H9 (cell line): ENCODE measurements around the gene PACSIN2. TPM values are rescaled to one million over a fixed set of nuclear protein-coding genes. Genes with fewer than 3 reads are reported as not detected.

ENCODE experiments used
- DNase-seq: peaks from one replicate; pipeline ENCODE4 v3.0.0-alpha.2; 2017
- H2AFZ ChIP-seq: one replicate; pipeline ENCODE4 v1.6.1; 2013; ENCODE audit warnings: mild to moderate bottlenecking, low read length, control low read depth, moderate library complexity
- H2AK5ac ChIP-seq: 2 replicates; pipeline ENCODE4 v1.6.1; 2013; ENCODE audit warnings: low read length, control low read depth, mixed read lengths; ENCODE audit not compliant: insufficient read length
- H2BK120ac ChIP-seq: one replicate; pipeline ENCODE4 v1.6.1; 2013; ENCODE audit warnings: low read depth, mild to moderate bottlenecking, low read length, control low read depth, inconsistent platforms; ENCODE audit not compliant: poor library complexity, severe bottlenecking
- H2BK12ac ChIP-seq: 2 replicates; pipeline ENCODE4 v1.6.1; 2013; ENCODE audit warnings: low read length, control low read depth, mixed read lengths, low read depth; ENCODE audit not compliant: insufficient read length
- H2BK15ac ChIP-seq: 2 replicates; pipeline ENCODE4 v1.6.1; 2013; ENCODE audit warnings: low read depth, low read length, control low read depth
- H2BK20ac ChIP-seq: one replicate; pipeline ENCODE4 v1.6.1; 2013; ENCODE audit warnings: low read depth, mild to moderate bottlenecking, low read length, control low read depth, inconsistent platforms; ENCODE audit not compliant: poor library complexity, severe bottlenecking
- H2BK5ac ChIP-seq: 2 replicates; pipeline ENCODE4 v1.6.1; 2013; ENCODE audit warnings: low read length, control low read depth, mixed read lengths; ENCODE audit not compliant: insufficient read length
- H3K14ac ChIP-seq: 2 replicates; pipeline ENCODE4 v1.6.1; 2013; ENCODE audit warnings: low read length, control low read depth; ENCODE audit not compliant: insufficient read depth
- H3K18ac ChIP-seq: 2 replicates; pipeline ENCODE4 v1.6.1; 2013; ENCODE audit warnings: low read depth, mild to moderate bottlenecking, mixed read lengths, low read length, control low read depth; ENCODE audit not compliant: insufficient read length
- H3K23ac ChIP-seq: 2 replicates; pipeline ENCODE4 v1.6.1; 2013; ENCODE audit warnings: low read length, control low read depth, mixed read lengths, low read depth; ENCODE audit not compliant: insufficient read length
- H3K23me2 ChIP-seq: 2 replicates; pipeline ENCODE4 v1.6.1; 2013; ENCODE audit warnings: low read depth, mild to moderate bottlenecking, mixed read lengths, low read length, control low read depth; ENCODE audit not compliant: insufficient read length, poor library complexity, severe bottlenecking
- H3K27ac ChIP-seq: 2 replicates; pipeline ENCODE4 v1.5.1; 2013; ENCODE audit warnings: low read length, control low read depth, mixed read lengths, low read depth; ENCODE audit not compliant: insufficient read length
- H3K27me3 ChIP-seq: 2 replicates; pipeline ENCODE4 v1.6.1; 2013; ENCODE audit warnings: low read length, control low read depth, inconsistent platforms; ENCODE audit not compliant: insufficient read depth
- H3K4ac ChIP-seq: 2 replicates; pipeline ENCODE4 v1.6.1; 2013; ENCODE audit warnings: low read depth, mild to moderate bottlenecking, control low read depth, inconsistent platforms, low read length, moderate library complexity
- H3K4me1 ChIP-seq: 2 replicates; pipeline ENCODE4 v1.6.1; 2013; ENCODE audit warnings: low read length, control low read depth, inconsistent platforms; ENCODE audit not compliant: insufficient read depth
- H3K4me2 ChIP-seq: 2 replicates; pipeline ENCODE4 v1.6.1; 2013; ENCODE audit warnings: low read length, control low read depth, mixed read lengths; ENCODE audit not compliant: insufficient read length, insufficient read depth
- H3K56ac ChIP-seq: 2 replicates; pipeline ENCODE4 v1.6.1; 2013; ENCODE audit warnings: low read depth, mild to moderate bottlenecking, mixed read lengths, low read length, control low read depth; ENCODE audit not compliant: insufficient read length
- H3K79me1 ChIP-seq: 2 replicates; pipeline ENCODE4 v1.6.1; 2013; ENCODE audit warnings: low read depth, mild to moderate bottlenecking, moderate library complexity, low read length, control low read depth, inconsistent platforms; ENCODE audit not compliant: insufficient read depth, poor library complexity, severe bottlenecking
- H3K79me2 ChIP-seq: 2 replicates; pipeline ENCODE4 v1.6.1; 2013; ENCODE audit warnings: low read length, control low read depth, inconsistent platforms; ENCODE audit not compliant: insufficient read depth
- H3K9ac ChIP-seq: 2 replicates; pipeline ENCODE4 v1.6.1; 2013; ENCODE audit warnings: low read length, control low read depth, mixed read lengths; ENCODE audit not compliant: insufficient read length; ENCODE audit errors: extremely low read depth
- H3K9me3 ChIP-seq: one replicate; pipeline ENCODE4 v1.6.1; 2013; ENCODE audit warnings: low read depth, low read length, inconsistent platforms; ENCODE audit not compliant: control insufficient read depth
- H3T11ph ChIP-seq: one replicate; pipeline ENCODE4 v1.6.1; 2013; ENCODE audit warnings: mild to moderate bottlenecking, low read length, control low read depth, inconsistent platforms
- H4K20me1 ChIP-seq: one replicate; pipeline ENCODE4 v1.6.1; 2013; ENCODE audit not compliant: control insufficient read depth, insufficient read length, insufficient read depth
- H4K5ac ChIP-seq: 2 replicates; pipeline ENCODE4 v1.6.1; 2013; ENCODE audit warnings: low read depth, mild to moderate bottlenecking, mixed read lengths, low read length, control low read depth; ENCODE audit not compliant: insufficient read length
- H4K8ac ChIP-seq: replicated peaks from 2 replicates; pipeline ENCODE4 v1.6.1; 2013; ENCODE audit warnings: low read length, control low read depth, mixed read lengths, low read depth; ENCODE audit not compliant: insufficient read length
- H4K91ac ChIP-seq: 2 replicates; pipeline ENCODE4 v1.6.1; 2013; ENCODE audit warnings: low read depth, mild to moderate bottlenecking, moderate library complexity, mixed read lengths, low read length, control low read depth; ENCODE audit not compliant: insufficient read length
- H3K27ac Mint-ChIP-seq, 3 experiments: 2 replicates in 2 of 3; 3 replicates in 1 of 3; pipeline ENCODE4 v1.8.0; 2020 to 2021; ENCODE audit warnings: mixed read lengths in 3 of 3, mild to moderate bottlenecking in 1 of 3, moderate library complexity in 1 of 3
- H3K27me3 Mint-ChIP-seq: 2 replicates; pipeline ENCODE4 v1.8.0; 2021; ENCODE audit warnings: low read depth, mild to moderate bottlenecking, moderate library complexity, mixed read lengths
- H3K36me3 Mint-ChIP-seq, 3 experiments: 2 replicates in 2 of 3; 3 replicates in 1 of 3; pipeline ENCODE4 v1.8.0; 2020 to 2021; ENCODE audit warnings: low read depth in 3 of 3, mixed read lengths in 3 of 3; ENCODE audit not compliant: insufficient read depth in 1 of 3
- H3K4me1 Mint-ChIP-seq, 2 experiments: 2 replicates each; pipeline ENCODE4 v1.8.0; 2020; ENCODE audit warnings: mixed read lengths in 2 of 2
- H3K4me3 Mint-ChIP-seq, 2 experiments: 2 replicates in 1 of 2; 3 replicates in 1 of 2; pipeline ENCODE4 v1.8.0; 2020 to 2021; ENCODE audit warnings: mild to moderate bottlenecking in 2 of 2, mixed read lengths in 2 of 2, moderate library complexity in 1 of 2
- H3K9me3 Mint-ChIP-seq, 2 experiments: 2 replicates in 1 of 2; 3 replicates in 1 of 2; pipeline ENCODE4 v1.8.0; 2020; ENCODE audit warnings: mild to moderate bottlenecking in 2 of 2, mixed read lengths in 2 of 2, moderate library complexity in 1 of 2
- CTCF ChIP-seq: fragments of 200-600 bp; sonication (generic); conservative IDR thresholded peaks from 3 replicates; pipeline ENCODE4 v1.8.0; 2021; ENCODE audit warnings: antibody characterized with exemption, mild to moderate bottlenecking
- total RNA-seq: library from RNA; stranded (reverse); gene quantifications from 2 replicates; pipeline ENCODE4 v1.2.1, GENCODE V29; 2021

The PACSIN2 gene
- total RNA-seq, 1 experiment from 2014 or later = 62.3 TPM

GRCh38 chr22:42833104-42833503, 181.8 kb downstream of the PACSIN2 start:
- no peak overlapping the region for H2AFZ ChIP-seq
- Mint-ChIP-seq H3K27ac (no peak overlapping the region), H3K36me3 (peaks cover 3 to 20% (median 8%) of the 10 kb centered on the region in 3 experiments; a peak in 5 of 7 replicates), H3K4me3 (no peak overlapping the region; a peak in 1 of 5 replicates), H3K4me1 (no peaks in the 10 kb centered on the region), H3K27me3 (no peaks in the 10 kb centered on the region), H3K9me3 (no peaks in the 10 kb centered on the region)
- no peaks in the 10 kb centered on the region for H3K4me1 ChIP-seq
- H4K8ac ChIP-seq = no peak overlapping the region
- no peak for TF ChIP-seq CTCF
- H3K4ac ChIP-seq = no peak overlapping the region
- H3K9ac ChIP-seq = no peak overlapping the region
- no peak for DNase-seq
- no peak overlapping the region for H2BK12ac ChIP-seq
- H4K20me1 ChIP-seq = no peaks in the 10 kb centered on the region
- no peak overlapping the region for H2BK120ac ChIP-seq
- no peaks in the 10 kb centered on the region for H3K79me1 ChIP-seq
- no peak overlapping the region for H4K91ac ChIP-seq
- no peak overlapping the region for H3T11ph ChIP-seq
- H3K27ac ChIP-seq = no peak overlapping the region
- H3K4me2 ChIP-seq = no peak overlapping the region
- H3K27me3 ChIP-seq = no peaks in the 10 kb centered on the region
- no peak overlapping the region for H2AK5ac ChIP-seq
- H3K14ac ChIP-seq = no peak overlapping the region
- H3K79me2 ChIP-seq = no peaks in the 10 kb centered on the region
- H3K23ac ChIP-seq = no peak overlapping the region
- no peak overlapping the region for H2BK20ac ChIP-seq
- H3K23me2 ChIP-seq = no peaks in the 10 kb centered on the region
- no peak overlapping the region for H3K18ac ChIP-seq
- H3K56ac ChIP-seq = no peak overlapping the region
- H4K5ac ChIP-seq = no peak overlapping the region
- H2BK5ac ChIP-seq = no peak overlapping the region
- no peaks in the 10 kb centered on the region for H3K9me3 ChIP-seq
- H2BK15ac ChIP-seq = no peak overlapping the region
